Endodermal cell (in vitro differentiated cells): ENCODE measurements around the gene SMAP2. TPM values are rescaled to one million over a fixed set of nuclear protein-coding genes. Genes with fewer than 3 reads are reported as not detected.
A peak's percentile ranks its signal among the peaks of the same experiment; 100 is the strongest.

Experiments
- DNase-seq: peaks from one replicate; pipeline ENCODE4 v3.0.0-alpha.2; 2017
- H3K27ac ChIP-seq: 2 replicates; pipeline ENCODE4 v1.5.1; 2013; ENCODE audit warnings: mild to moderate bottlenecking, low read depth, low read length, moderate library complexity
- H3K27me3 ChIP-seq: 2 replicates; pipeline ENCODE4 v1.6.1; 2013; ENCODE audit warnings: mild to moderate bottlenecking, low read length, moderate library complexity; ENCODE audit not compliant: insufficient read depth, control insufficient read depth, poor library complexity, severe bottlenecking
- H3K36me3 ChIP-seq: 2 replicates; pipeline ENCODE4 v1.7.0; 2013; ENCODE audit warnings: mild to moderate bottlenecking, low read length, moderate library complexity; ENCODE audit not compliant: control insufficient read depth, insufficient read depth
- H3K4me1 ChIP-seq: one replicate; pipeline ENCODE4 v1.7.0; 2013; ENCODE audit warnings: low read length; ENCODE audit not compliant: control insufficient read depth, insufficient read depth
- H3K4me3 ChIP-seq: 2 replicates; pipeline ENCODE4 v1.5.1; 2013; ENCODE audit warnings: mild to moderate bottlenecking, low read length, moderate library complexity
- H3K9ac ChIP-seq: 2 replicates; pipeline ENCODE4 v1.6.1; 2013; ENCODE audit warnings: mild to moderate bottlenecking, low read length, moderate library complexity; ENCODE audit not compliant: poor library complexity, severe bottlenecking; ENCODE audit errors: extremely low read depth
- H3K9me3 ChIP-seq: 2 replicates; pipeline ENCODE4 v1.6.1; 2013; ENCODE audit warnings: mild to moderate bottlenecking, low read length, moderate library complexity; ENCODE audit not compliant: control insufficient read depth
- H3K27ac Mint-ChIP-seq: 2 replicates; pipeline ENCODE4 v1.8.0; 2020; ENCODE audit warnings: mixed read lengths
- H3K27me3 Mint-ChIP-seq: 2 replicates; pipeline ENCODE4 v1.8.0; 2021; ENCODE audit warnings: mild to moderate bottlenecking, mixed read lengths; ENCODE audit not compliant: insufficient read depth
- H3K36me3 Mint-ChIP-seq: 2 replicates; pipeline ENCODE4 v1.8.0; 2020; ENCODE audit warnings: low read depth, mixed read lengths
- H3K4me1 Mint-ChIP-seq: 2 replicates; pipeline ENCODE4 v1.8.0; 2020; ENCODE audit warnings: mixed read lengths
- H3K4me3 Mint-ChIP-seq: 2 replicates; pipeline ENCODE4 v1.8.0; 2020; ENCODE audit warnings: mild to moderate bottlenecking, moderate library complexity, mixed read lengths
- H3K9me3 Mint-ChIP-seq: 2 replicates; pipeline ENCODE4 v1.8.0; 2020; ENCODE audit warnings: mild to moderate bottlenecking, mixed read lengths
- WGBS, 2 experiments: methylation state at CpG; one replicate each; pipeline versions ENCODE4 v1.1.5 to v1.1.7; 2013; ENCODE audit warnings: missing lambda C conversion rate in 2 of 2, mixed read lengths in 1 of 2; ENCODE audit not compliant: insufficient coverage in 1 of 2, insufficient read length in 1 of 2; 5-methylcytosine and 5-hydroxymethylcytosine counted together
- total RNA-seq, 2 donors: library from RNA; stranded (reverse); fragmentation: NEBNext Ultra II Directional in 1 of 2; extraction: Animal tissue kit (Norgen Biotek cat#: 25700) in 1 of 2; gene quantifications; 2 replicates in 1 of 2; 3 replicates in 1 of 2; pipeline ENCODE4 v1.2.1, GENCODE V29; 2021
- TF ChIP-seq, protein P1 (sequence below): fragments of 200-600 bp; sonication (generic); conservative IDR thresholded peaks from 2 replicates; pipeline ENCODE4 v1.5.0; 2021; ENCODE audit warnings: antibody characterized with exemption, mild to moderate bottlenecking

SMAP2 gene
- total RNA-seq, 2 donors from 2014 or later, result 21.9 to 22.3 TPM

DNA sequence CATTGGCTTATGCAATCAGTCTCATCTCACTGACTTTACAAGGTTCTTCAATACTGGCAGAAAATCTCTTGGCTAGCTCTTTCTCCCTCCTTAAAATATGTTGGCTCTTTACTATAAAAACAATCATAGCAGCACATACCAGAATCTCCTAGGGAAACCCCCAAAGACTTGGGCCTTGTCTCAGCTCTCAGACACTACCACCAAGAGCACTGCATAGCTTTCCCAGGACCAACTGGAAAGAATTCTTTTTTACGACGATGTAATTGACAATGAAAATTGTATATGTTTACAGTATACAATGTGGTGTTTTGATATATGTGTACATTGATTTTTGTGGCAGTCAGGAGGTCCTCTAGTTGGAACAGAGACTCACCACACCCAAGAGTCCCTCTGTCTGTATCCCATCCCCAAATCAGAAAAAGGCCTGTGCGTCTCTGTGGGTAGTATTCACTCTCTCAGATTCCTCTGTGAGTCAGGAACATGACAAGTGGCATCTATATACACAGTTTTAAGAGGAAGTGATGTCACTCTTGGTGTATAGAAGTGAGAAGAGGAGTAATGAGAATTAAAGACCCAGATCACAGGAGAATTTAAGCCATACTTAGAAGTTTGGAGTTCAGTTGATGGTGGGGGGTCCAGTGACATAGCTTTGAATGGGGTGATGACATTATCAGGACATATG, 21.1 kb downstream of the SMAP2 start:
- peaks cover 22% of the 10 kb centered on the region for H3K36me3 ChIP-seq
- peaks cover 29% of the 10 kb centered on the region for H3K9me3 ChIP-seq
- Mint-ChIP-seq H3K4me3 (no peak overlapping the region), H3K27ac (peak overlapping the region; percentile 65), H3K36me3 (peaks cover 16% of the 10 kb centered on the region), H3K4me1 (peaks cover 31% of the 10 kb centered on the region), H3K9me3 (peaks cover 11% of the 10 kb centered on the region), H3K27me3 (no peaks in the 10 kb centered on the region)
- H3K27ac ChIP-seq, result no peak overlapping the region
- H3K27me3 ChIP-seq, result no peaks in the 10 kb centered on the region
- TF ChIP-seq, protein P1, sequence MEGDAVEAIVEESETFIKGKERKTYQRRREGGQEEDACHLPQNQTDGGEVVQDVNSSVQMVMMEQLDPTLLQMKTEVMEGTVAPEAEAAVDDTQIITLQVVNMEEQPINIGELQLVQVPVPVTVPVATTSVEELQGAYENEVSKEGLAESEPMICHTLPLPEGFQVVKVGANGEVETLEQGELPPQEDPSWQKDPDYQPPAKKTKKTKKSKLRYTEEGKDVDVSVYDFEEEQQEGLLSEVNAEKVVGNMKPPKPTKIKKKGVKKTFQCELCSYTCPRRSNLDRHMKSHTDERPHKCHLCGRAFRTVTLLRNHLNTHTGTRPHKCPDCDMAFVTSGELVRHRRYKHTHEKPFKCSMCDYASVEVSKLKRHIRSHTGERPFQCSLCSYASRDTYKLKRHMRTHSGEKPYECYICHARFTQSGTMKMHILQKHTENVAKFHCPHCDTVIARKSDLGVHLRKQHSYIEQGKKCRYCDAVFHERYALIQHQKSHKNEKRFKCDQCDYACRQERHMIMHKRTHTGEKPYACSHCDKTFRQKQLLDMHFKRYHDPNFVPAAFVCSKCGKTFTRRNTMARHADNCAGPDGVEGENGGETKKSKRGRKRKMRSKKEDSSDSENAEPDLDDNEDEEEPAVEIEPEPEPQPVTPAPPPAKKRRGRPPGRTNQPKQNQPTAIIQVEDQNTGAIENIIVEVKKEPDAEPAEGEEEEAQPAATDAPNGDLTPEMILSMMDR, result no peak
- no peak overlapping the region for H3K9ac ChIP-seq
- no peak for DNase-seq
- H3K4me3 ChIP-seq, result peak overlapping the region; percentile 2
- WGBS, 2 experiments, result 89% methylated on average over 3 of the region's 3 CpGs; no CpG with 5 or more reads in 1 of the 2 experiments
- H3K4me1 ChIP-seq, result peaks cover 3% of the 10 kb centered on the region

DNA sequence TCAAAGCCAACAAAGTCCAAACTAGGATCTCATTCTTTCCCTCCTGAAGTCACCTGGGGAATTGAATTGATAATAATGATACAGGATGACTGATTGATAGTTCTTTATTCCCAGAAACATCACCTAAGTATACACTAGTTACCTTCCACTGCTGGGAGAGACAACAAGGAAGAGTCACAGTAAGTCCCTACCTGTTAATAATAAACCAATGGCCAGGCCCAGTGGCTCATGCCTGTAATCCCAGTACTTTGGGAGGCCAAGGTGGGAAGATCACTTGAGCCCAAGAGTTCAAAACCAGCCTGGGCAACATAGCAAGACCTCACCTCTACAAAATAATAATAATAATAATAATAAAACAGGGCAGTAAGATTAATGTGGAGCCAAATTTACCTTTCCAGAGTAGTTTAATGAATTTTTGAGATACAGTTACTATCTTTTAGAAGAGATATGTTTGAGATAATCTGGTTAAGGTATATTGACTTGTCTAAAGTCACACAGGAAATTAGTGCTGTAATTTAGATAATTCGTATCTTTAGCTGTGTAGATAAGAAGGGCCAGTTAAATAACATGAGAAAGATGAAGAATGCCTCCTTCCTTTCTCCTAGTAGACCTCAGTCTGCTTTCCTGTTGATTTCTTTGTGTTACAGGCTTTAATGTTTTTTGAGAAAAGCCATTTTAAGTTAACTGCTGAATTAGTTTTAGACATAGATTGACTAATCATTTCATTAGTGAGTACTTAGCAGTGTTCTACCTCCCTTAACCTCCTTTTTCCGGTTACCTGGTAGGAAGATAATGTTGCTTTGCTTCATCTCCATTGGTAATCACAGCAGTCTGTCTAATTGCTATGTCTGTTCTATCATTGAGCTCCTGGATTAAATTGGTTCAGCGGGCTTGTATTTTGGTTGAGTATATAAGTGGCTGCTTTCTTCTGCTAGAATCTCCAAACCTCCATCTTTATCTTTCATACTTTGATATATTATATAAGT, 22.0 kb downstream of the SMAP2 start:
- TF ChIP-seq, protein P1, result no peak
- Histone ChIP-seq H3K4me3 (peak overlapping the region; percentile 20), H3K36me3 (peaks cover 22% of the 10 kb centered on the region), H3K9me3 (peaks cover 29% of the 10 kb centered on the region), H3K27me3 (no peaks in the 10 kb centered on the region), H3K27ac (no peak overlapping the region), H3K4me1 (peaks cover 3% of the 10 kb centered on the region), H3K9ac (no peak overlapping the region)
- DNase-seq, result no peak
- H3K36me3 Mint-ChIP-seq, result peaks cover 10% of the 10 kb centered on the region
- peaks cover 32% of the 10 kb centered on the region for H3K4me1 Mint-ChIP-seq
- WGBS, 2 experiments, result 50% methylated on average over 1 to 2 of the region's 3 CpGs
- H3K4me3 Mint-ChIP-seq, result no peak overlapping the region
- H3K9me3 Mint-ChIP-seq, result peaks cover 6% of the 10 kb centered on the region
- no peaks in the 10 kb centered on the region for H3K27me3 Mint-ChIP-seq
- H3K27ac Mint-ChIP-seq, result peak overlapping the region; percentile 65

DNA sequence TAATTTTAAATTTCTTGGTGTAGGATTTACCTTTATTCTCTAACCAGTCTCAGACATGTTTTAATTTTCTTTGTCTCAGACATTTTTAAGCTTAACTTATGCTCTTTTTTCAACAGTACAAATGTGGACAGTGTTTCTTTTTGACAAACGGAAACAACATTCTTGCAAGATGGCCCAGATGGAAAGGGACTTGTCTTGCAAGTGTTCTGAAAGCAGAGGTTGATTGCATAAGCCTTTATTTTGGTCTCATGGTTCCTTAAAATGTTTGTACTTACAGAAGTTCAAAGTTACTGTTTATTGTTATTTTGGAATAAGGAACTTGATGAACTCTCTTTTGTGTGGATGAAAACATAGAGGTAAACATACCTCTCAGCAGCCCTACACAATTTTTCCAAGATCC, 22.9 kb downstream of the SMAP2 start:
- WGBS, 2 experiments, result 83% methylated on average over 1 of the region's 1 CpG; no CpG with 5 or more reads in 1 of the 2 experiments
- H3K4me3 Mint-ChIP-seq, result no peak overlapping the region
- H3K27me3 Mint-ChIP-seq, result no peaks in the 10 kb centered on the region
- H3K9me3 Mint-ChIP-seq, result peaks cover 6% of the 10 kb centered on the region
- peaks cover 3% of the 10 kb centered on the region for H3K4me1 ChIP-seq
- peak overlapping the region; percentile 20 for H3K4me3 ChIP-seq
- TF ChIP-seq, protein P1, result no peak
- H3K9ac ChIP-seq, result no peak overlapping the region
- DNase-seq, result no peak
- H3K9me3 ChIP-seq, result peaks cover 29% of the 10 kb centered on the region
- H3K36me3 ChIP-seq, result peaks cover 22% of the 10 kb centered on the region
- peaks cover 32% of the 10 kb centered on the region for H3K4me1 Mint-ChIP-seq
- peak overlapping the region; percentile 59 for H3K27ac Mint-ChIP-seq
- H3K27ac ChIP-seq, result no peak overlapping the region
- H3K27me3 ChIP-seq, result no peaks in the 10 kb centered on the region
- peaks cover 10% of the 10 kb centered on the region for H3K36me3 Mint-ChIP-seq
